GM19351 (cell line): Measurements from ENCODE around the gene OR51B4.
"Not testable (repeated sequence)": the region's sequence is repeated elsewhere in the genome, so short reads cannot be mapped to it uniquely, and the experiment has no call there.

Experiments
- ATAC-seq: cut with Tn5 transposase; IDR thresholded peaks from one replicate; pipeline ENCODE4 v1.9.1; 2021; ENCODE audit warnings: mild to moderate bottlenecking, moderate library complexity; ENCODE audit not compliant: unreplicated experiment

OR51B4 gene

GRCh38 chr11:5275369-5276110, 26.2 kb downstream of the OR51B4 start:
- no peak for ATAC-seq

GRCh38 chr11:5274395-5274794, 27.4 kb downstream of the OR51B4 start:
- no peak for ATAC-seq

GRCh38 chr11:5272395-5273017, 29.2 kb downstream of the OR51B4 start:
- no peak for ATAC-seq

GRCh38 chr11:5269715-5270147, 32.0 kb downstream of the OR51B4 start, which contains the start of gene HBE1:
HBE1 (minus strand) TSS chr11:5269945; CDS start chr11:5269890, 55 bp downstream.
- no peak for ATAC-seq

- no peak for ATAC-seq
Observed at GRCh38 chr11:5267033-5267563, 34.6 kb downstream of the OR51B4 start.

- ATAC-seq, result no peak
Observed at GRCh38 chr11:5266609-5267008, 35.1 kb downstream of the OR51B4 start.

- no peak for ATAC-seq
Observed at GRCh38 chr11:5265832-5266231, 35.9 kb downstream of the OR51B4 start.

GRCh38 chr11:5258543-5259262, 43.0 kb downstream of the OR51B4 start:
- ATAC-seq, result no peak

- no peak for ATAC-seq
Observed at GRCh38 chr11:5257296-5257695, 44.5 kb downstream of the OR51B4 start.

- not testable (repeated sequence) for ATAC-seq
Observed at GRCh38 chr11:5254646-5255413, 46.9 kb downstream of the OR51B4 start, which contains the start of gene HBG2. HBG2 (minus strand) TSS chr11:5254781; CDS start chr11:5254728, 53 bp downstream.

- ATAC-seq, result not testable (repeated sequence)
Observed at GRCh38 chr11:5254023-5254422, 47.7 kb downstream of the OR51B4 start.

- ATAC-seq, result not testable (repeated sequence)
Observed at GRCh38 chr11:5253440-5253839, 48.3 kb downstream of the OR51B4 start.

- no peak for ATAC-seq
Observed at GRCh38 chr11:5252919-5253265, 48.9 kb downstream of the OR51B4 start.

GRCh38 chr11:5252192-5252918, 49.4 kb downstream of the OR51B4 start:
- no peak for ATAC-seq

- ATAC-seq, result no peak
Observed at GRCh38 chr11:5251746-5252145, 50.0 kb downstream of the OR51B4 start.
